HG03280 (cell line): ENCODE data around the gene NARS2.
A peak's percentile ranks its signal among the peaks of the same experiment; 100 is the strongest.
"Not testable (repeated sequence)": the region's sequence is repeated elsewhere in the genome, so short reads cannot be mapped to it uniquely, and the experiment has no call there.

Source experiments
- ATAC-seq: cut with Tn5 transposase; IDR thresholded peaks from one replicate; pipeline ENCODE4 v1.9.1; 2021; ENCODE audit warnings: mild to moderate bottlenecking, moderate library complexity; ENCODE audit not compliant: unreplicated experiment

Gene NARS2

DNA sequence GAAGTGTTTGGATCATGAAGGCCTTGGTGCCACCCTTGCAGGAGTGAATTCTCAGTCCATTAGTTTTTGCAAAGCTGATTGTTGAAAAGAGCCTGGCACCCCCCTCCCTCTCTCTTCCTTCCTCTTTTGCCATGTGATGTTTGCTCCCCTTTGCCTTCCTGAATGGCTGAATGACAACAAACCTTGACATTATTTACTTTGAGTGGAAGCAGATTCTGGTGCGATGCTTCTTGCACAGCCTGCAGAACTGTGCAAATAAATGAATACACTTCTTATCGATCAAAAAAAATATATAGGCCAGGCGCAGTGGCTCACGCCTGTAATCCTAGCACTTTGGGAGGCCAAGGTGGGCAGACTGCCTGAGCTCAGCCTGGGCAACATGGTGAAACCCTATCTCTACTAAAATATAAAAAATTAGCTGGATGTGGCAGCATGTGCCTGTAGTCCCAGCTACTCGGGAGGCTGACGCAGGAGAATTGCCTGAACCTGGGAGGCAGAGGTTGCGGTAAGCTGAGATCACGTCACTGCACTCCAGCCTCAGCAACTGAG, 2.0 kb upstream of the NARS2 start:
- ATAC-seq, result no peak

DNA sequence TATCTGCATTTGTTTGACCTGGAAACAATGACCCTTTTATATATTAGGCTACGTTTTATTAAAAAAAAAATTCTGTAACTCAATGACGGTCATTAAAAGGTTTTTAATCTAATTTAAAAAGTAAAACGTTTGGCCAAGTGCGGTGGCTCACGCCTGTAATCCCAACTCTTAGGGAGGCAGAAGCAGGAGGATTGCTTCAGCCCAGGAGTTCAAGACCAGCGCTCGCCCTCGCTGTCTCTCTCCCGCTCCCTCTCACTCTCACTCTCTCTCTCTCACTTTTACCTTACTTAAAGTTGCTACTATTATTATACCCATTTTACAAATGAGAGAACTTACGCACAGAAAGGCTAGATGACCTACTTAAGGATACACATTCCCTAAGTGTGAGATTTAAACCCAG, 814 bp upstream of the NARS2 start:
- ATAC-seq, result no peak

DNA sequence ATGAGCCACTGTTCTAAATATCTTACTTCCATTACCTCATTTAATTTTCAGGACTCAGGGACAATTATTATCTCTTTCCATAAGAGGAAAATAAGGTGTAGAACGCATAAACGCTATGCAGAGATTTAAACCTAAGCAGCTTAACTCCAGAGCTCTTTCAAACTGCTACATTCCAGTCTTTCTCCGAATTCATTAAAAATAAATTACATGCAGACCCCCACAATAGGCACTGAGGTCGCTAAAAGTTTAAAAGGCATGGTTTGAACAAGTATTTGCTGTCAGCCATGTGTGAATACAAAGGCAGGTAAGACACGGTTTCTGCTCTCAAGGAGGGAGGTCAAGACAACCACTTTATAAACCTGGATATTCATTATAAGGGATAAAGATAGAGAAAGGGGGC, 983 bp downstream of the NARS2 start:
- ATAC-seq, result no peak

DNA sequence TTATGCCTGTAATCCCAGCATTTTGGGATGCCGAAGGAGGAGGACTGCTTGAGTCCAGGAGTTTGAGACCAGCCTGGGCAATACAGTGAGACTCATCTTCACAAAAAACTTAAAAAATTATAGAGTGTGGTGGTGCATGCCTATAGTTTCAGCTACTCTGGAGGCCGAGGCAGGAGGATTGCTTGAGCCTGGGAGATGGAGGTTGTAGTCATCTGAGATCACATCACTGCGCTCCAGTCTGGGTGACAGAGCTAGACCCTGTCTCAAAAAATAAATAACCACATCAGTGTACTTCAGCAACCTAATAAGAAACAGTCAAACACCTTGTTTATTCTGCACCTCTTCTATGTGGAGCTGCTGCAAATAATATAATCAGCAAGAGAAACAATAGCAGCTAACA, 1.4 kb downstream of the NARS2 start:
- ATAC-seq, result no peak

DNA sequence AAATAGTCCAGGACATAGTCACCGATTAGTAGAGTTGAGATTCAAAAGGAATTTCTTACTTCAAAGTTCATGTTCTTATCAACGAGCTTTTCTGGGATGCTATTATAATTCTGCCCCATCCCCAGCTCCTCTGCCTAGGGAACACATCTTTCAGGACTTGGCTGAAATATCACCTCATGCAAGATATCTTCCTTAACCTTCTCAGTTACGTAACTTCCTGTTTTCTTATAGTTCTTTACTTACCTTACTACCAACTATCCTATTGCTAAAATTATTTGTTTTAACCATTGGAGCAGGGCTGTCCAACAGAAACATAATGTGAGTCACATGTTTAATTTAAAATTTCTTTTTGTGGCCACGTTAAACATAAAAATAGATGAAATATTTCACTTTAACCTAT, 2.3 kb downstream of the NARS2 start:
- no peak for ATAC-seq

DNA sequence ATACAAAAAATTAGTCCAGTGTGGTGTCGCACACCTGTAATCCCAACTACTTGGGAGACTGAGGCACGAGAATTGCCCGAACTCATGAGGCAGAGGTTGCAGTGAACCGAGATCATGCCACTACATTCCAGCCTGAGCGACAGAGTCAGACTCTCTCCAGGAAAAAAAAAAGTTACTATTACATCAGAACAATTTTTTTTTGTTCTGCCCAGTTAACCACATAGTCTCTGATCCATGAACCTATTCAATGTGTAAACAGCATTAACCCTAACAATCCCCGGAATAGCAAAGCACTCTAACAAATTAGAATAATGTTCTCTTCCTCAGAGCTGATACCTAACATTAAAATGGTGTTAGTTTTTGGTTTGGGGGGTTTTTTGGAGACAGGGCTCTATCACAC, 4.6 kb downstream of the NARS2 start:
- no peak for ATAC-seq

DNA sequence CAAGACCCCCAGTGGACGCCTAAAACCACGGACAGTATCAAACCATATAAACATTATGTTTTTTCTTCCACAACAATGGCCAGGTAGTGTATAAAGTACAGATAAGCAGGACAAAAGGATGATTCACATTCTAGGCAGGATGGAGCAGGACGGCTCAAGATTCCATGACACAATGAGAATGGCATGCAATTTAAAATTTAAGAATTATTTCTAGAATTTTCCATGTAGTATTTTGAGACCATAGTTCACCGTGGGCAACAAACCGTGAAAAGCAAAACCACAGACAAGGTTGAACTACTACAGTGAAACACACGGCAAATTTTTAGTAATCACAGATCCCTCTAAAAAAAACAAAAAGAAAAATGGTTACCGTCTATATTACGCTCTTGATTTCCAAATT, 7.5 kb downstream of the NARS2 start:
- ATAC-seq, result no peak

DNA sequence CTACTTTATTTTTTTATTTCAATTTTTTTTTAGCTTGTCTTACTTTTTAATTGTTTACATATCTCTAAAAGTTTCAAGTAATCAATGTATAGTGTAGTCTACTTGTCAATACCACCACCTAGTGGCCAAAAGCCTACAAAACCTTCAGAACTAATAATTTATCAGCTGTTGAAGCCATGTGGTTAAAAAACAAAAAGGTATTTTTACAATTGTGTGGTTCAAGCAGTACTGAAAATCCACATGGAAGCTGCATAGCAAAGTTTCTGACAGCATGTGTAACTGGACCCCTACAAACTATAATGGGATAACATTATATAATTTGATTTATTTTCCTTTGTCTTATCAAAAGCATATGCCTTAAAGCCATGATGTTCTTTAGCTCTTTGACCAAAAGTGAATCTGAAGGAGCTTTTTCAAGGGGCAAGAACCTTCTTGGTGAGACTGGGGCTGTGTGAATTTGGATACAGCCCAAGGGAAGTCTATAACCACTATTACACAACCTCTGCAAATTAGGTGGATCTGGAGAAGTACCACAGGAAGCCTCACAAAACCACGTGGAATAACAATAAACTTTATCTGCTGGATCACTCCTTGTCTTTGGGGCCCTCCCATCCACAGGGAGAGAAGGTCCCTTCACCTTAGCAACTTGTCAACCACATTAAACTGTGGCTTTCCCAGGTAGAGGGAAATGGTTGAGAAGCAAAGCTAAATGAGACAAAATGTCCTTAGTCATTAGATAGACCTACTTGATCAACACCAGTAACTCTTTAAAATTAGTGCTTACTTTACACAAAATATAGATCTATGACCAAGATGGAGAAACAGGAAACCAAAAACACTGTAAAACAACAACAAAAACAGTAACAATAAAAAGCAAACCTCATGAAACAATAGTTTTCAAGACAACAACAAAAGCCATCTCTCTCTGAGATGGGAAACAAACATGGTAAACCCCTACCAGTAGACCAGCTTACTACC, 9.9 kb downstream of the NARS2 start:
- ATAC-seq, result no peak

DNA sequence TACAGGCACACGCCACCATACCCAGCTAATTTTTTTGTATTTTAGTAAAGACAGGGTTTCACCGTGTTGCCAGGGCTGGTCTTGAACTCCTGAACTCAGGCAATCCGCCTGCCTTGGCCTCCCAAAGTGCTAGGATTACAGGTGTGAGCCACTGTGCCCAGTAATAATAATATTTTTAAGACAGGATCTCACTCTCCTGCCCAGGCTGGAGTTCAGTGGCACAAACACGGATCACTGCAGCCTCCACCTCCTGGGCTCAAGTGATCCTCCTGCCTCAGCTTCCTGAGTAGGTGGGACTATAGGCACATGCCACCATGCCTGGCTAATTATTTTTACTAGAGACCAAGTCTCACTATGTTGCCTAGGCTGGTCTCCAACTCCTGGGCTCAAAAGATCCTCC, 10.6 kb downstream of the NARS2 start:
- not testable (repeated sequence) for ATAC-seq

DNA sequence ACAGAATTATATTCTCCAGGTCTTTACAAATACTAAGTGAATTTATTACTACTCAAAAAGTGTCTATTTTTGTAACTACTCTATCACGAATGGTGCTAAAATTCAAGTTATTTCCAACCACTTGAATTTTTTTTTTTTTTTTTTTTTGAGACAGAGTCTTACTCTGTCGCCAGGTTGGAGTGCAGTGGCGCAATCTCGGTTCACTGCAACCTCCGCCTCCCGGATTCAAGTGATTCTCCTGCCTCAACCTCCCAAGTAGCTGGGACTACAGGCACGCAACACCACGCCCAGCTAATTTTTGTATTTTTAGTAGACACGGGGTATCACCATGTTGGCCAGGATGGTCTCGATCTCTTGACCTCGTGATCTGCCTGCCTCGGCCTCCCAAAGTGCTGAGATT, 11.6 kb downstream of the NARS2 start:
- ATAC-seq, result not testable (repeated sequence)

DNA sequence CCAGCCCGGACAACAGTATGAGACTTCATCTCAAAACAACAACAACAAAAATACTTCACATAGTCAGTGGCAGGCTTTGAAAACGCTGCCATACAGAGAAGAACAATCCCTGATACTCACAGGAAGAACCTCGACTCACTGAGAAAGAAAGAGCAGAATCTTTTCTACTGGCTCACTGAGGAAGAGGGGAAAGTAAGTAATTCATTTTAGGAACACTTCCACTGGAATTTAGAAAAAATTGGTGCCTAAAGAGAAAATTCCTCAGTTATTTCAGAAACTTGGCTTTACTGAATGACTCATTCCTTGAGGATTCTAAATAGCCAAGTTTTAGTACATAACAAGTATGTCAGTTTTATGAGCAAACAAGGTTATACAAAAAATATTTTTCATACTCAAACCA, 12.3 kb downstream of the NARS2 start:
- no peak for ATAC-seq

DNA sequence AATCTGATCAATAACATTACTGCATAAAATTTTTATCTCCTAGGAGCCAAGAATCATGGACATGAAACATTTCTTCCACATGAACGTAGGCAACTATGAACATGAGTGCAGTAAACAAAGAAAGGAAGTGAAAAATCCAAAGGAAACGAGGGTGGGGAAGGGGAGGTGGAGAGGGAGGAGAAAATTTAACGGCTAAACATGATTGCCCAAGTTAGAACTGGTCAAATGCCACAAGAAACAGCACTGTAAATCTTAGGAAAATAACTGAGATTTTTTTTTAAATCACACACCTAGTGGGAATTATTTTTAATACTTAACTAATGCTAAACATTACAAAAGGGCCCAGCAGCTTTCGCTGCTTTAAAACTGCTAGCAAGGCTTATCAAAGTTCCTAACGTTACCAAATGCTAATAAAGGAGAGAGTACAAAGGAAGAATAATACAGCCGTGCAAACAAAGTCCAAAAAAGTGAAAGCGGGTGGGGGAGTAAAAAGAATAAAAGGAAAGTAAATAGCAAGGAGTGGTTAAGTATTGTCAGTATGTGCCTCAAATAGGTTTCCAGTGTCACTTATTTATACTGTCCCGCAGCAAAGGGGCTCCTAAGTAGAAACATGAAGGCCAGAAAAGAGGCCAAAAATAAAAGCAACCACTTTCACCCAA, 13.7 kb downstream of the NARS2 start:
- no peak for ATAC-seq

DNA sequence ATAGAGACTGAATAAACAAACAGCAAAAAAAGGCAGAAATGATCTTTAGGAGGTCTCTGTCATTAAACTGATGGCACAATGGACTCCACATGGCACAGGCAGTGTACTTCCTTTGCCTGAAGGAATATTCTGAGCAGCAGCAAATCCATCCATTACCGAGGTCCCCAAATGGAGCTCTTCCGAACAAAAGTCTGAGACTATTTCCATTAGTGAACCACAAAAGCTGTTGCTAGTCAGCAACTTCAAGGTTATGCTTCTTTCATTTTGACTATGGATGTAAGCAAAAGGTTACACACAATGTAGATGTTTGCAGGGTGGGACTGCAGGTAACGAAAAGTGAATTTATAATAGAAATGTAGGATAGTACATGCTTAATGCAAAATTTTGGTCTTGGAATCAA, 14.5 kb downstream of the NARS2 start:
- ATAC-seq, result peak; percentile 64

DNA sequence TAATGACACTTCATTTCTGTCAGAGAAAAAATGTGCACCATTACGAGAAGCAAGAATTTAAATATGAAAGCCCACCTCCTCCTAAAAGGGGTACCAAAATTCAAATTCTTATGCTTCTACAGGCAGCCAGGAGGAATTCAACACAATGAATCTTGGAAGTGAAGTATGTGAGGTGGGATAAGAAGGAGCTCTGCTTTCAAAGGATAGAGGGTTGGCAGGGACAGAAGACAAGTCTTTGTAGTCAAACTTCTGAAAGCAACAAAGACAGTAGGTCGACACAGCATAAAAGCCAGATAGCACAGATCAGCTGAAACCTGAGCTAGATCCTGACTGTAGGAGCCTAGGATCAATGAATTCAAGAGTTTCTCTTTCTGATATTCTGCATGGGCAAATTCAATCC, 17.4 kb downstream of the NARS2 start:
- no peak for ATAC-seq

DNA sequence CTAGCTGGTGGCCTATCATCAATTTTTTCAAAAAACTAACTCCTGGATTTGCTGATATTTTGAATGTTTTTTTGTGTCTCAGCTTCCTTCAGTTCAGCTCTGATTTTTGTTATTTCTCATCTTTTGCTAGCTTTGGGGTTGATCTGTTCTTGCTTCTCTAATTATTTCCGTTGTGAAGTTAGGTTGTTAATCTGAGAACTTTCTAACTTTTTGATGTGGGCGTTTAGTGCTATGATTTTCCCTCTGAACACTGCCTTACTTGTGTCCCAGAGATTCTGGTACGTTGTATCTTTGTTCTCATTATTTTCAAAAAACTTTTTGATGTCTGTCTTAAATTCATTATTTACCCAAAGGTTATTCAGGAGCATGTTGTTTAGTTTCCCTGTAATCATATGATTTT, 19.1 kb downstream of the NARS2 start:
- ATAC-seq, result no peak

DNA sequence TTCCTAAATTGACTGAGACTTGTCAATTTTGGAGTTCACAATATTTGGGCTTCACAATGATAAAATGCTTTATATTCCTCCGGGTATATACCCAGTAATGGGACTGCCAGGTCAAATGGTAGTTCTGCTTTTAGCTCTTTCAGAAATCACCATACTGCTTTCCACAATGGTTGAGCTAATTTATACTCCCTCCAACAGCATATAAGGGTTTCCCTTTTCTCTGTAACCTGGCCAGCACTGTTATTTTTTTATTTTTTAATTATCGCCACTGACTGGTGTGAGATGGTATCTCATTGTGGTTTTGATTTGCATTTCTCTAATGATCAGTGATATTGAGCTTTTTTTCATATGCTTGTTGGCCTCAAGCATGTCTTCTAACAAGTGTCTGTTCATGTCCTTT, 21.8 kb downstream of the NARS2 start:
- no peak for ATAC-seq

DNA sequence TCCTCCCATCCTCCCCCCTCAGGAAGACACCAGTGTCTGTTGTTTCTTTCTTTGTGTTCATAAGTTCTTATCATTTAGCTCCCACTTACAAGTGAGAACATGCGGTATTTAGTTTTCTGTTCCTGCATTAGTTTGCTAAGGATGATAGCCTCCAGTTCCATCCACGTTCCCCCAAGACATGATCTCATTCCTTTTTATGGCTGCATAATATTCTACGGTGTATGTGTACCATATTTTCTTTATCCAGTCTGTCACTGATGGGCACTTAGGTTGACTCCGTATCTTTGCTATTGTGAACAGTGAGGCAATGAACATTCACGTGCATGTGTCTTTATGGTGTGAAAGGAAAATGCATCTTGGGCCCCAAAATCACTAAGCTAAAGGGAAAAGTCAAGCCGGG, 22.5 kb downstream of the NARS2 start:
- not testable (repeated sequence) for ATAC-seq

DNA sequence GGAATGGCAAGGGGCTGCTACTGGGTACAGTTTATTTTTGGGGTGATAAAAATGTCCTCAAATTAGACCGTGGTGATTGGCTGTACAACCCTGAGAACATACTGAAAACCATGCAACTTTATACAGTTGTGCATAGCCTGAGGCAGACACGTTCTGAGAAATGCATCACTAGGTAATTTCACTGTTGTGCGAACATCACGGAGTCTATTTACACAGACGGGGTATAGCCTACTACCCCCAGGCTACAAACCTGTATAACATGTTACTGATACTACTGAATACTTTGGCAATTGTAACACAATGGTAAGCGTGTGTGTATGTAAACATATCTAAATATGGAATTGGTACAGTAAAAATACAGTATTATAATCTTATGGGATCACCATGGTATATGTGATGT, 23.6 kb downstream of the NARS2 start:
- no peak for ATAC-seq

DNA sequence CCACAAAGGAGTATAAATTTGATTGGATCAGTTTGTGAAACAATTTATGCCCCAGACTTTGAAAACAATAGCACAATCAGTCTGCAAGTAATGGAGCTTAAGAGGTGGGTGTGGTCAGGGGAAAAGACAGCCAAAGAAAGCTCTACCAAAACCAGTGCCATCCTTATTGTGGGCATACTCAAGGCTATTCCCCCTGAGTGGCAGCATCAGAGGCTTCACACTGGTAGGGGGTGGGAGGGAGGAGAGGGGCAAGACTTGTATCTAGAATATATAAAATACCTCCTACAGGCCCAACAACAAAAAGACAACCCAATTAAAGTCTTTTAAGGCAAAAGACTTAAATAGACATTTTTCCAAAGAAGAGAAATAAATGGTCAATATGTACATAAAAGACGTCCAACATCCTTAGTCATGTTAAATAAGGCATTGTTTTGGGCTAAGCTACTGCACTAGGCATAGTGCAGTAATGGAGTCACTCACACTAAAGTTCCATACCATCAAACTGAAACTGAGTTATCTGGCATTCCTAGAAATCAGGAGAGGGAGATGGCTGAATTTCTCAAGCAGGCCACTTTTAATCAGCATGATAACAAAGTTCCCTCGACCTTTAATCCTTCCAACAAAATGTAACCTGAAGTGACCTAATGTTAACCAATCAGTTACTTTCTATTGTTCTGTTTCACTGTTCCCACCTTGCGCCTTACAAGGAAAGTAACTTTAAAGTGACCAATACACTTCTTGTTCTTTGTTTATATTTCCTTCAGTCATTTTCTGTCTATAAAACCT, 24.8 kb downstream of the NARS2 start:
- ATAC-seq, result no peak

DNA sequence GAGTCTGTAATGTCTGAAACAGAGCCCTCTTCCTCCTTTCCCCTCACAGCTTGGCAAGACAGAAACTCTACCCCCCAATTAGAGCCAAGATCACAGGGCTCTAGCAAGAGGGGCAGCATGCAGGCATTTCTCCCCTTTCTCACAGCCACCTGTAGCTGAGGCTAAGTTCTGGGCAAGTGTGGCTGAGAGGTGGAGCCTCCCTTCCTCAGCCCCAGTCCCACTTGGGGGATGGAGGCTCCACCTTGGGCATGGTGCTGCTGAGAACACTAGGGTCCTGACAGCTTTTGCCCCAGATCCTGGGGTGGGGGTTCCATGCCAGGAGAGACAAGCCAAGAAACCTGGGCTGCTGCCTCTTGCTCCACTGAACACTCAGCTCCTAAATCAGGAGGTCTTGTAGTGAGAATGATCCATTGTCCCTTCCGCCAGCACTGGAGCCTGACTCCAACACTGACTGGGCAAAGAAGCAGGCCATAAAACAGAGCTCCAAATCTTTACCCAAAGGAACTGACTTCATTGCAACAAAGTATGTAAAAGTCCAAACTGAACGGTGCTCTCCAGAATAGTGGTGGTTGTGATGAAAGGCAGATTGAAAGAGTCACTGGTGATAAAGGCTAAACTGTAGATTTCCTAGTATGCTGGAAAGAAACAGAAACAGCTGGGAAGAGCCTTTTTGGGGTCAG, 25.6 kb downstream of the NARS2 start:
- ATAC-seq, result no peak
